H1 (cell line): Measurements from ENCODE around the gene PRELID1. TPM values are rescaled to one million over a fixed set of nuclear protein-coding genes. Genes with fewer than 3 reads are reported as not detected.

Experiments used
- CHD7 ChIP-seq: fragments of 300-600 bp; sonication (generic); IDR thresholded peaks from 2 replicates; pipeline ENCODE4 v1.7.1; 2012; ENCODE audit warnings: low read length, moderate library complexity, mild to moderate bottlenecking, inconsistent platforms; ENCODE audit not compliant: insufficient replicate concordance
- polyA plus RNA-seq, 7 experiments: library from polyadenylated mRNA; depleted of rRNA in 3 of 7; stranded (reverse) in 5 of 7; unstranded in 2 of 7; fragments of >200 nt in 5 of 7; fragments of 200-250 nt in 2 of 7; gene quantifications; 1 replicate in 5 of 7; 2 replicates in 1 of 7; 4 replicates in 1 of 7; pipeline versions ENCODE4 v1.2.1 to v1.2.3, GENCODE V29; 2011 to 2013; ENCODE audit warnings: missing spikeins in 2 of 7, mixed read lengths in 2 of 7
- total RNA-seq: library from RNA; stranded (reverse); fragmentation: NEBNext Ultra II Directional; extraction: Animal tissue kit (Norgen Biotek cat#: 25700); gene quantifications from 2 replicates; pipeline ENCODE4 v1.2.1, GENCODE V29; 2021

PRELID1 gene
- total and polyA plus RNA-seq, 2 of the 8 experiments (the other 6 are each of a cell fraction or from before 2014, with no cell fraction given): 272 to 428 TPM

DNA sequence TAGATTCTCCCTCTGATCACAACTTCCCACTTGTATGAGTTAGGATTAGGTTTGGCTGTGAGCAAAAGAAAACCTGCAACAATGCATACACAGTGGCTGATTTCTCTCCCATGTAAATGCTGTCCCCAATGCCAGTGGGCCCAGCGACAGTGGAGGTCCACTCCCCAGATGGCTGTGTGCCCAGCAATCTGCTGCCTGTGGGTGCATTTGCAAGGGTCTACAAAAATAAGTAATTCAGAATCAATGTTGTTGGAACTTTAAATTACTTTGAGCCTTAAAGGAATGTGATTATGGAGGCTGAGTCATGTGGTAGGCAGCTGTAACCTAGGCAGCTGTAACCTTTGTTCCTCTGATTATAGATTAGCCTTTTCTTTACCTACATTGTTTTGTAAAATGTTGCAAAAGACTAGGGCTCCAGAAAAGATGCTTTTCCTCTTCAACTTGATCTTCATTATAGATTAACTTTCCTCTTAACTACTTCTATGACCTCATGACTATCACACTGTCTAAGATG, 22.3 kb downstream of the PRELID1 start (continued):
- TF ChIP-seq CHD7: peak; percentile 64
